H9 (cell line): ENCODE measurements around the gene G6PC2. TPM values are rescaled to one million over a fixed set of nuclear protein-coding genes. Genes with fewer than 3 reads are reported as not detected.
A peak's percentile ranks its signal among the peaks of the same experiment; 100 is the strongest.

Experiments
- DNase-seq: peaks from one replicate; pipeline ENCODE4 v3.0.0-alpha.2; 2017
- H2AFZ ChIP-seq: one replicate; pipeline ENCODE4 v1.6.1; 2013; ENCODE audit warnings: mild to moderate bottlenecking, low read length, control low read depth, moderate library complexity
- H2AK5ac ChIP-seq: 2 replicates; pipeline ENCODE4 v1.6.1; 2013; ENCODE audit warnings: low read length, control low read depth, mixed read lengths; ENCODE audit not compliant: insufficient read length
- H2BK120ac ChIP-seq: one replicate; pipeline ENCODE4 v1.6.1; 2013; ENCODE audit warnings: low read depth, mild to moderate bottlenecking, low read length, control low read depth, inconsistent platforms; ENCODE audit not compliant: poor library complexity, severe bottlenecking
- H2BK12ac ChIP-seq: 2 replicates; pipeline ENCODE4 v1.6.1; 2013; ENCODE audit warnings: low read length, control low read depth, mixed read lengths, low read depth; ENCODE audit not compliant: insufficient read length
- H2BK15ac ChIP-seq: 2 replicates; pipeline ENCODE4 v1.6.1; 2013; ENCODE audit warnings: low read depth, low read length, control low read depth
- H2BK20ac ChIP-seq: one replicate; pipeline ENCODE4 v1.6.1; 2013; ENCODE audit warnings: low read depth, mild to moderate bottlenecking, low read length, control low read depth, inconsistent platforms; ENCODE audit not compliant: poor library complexity, severe bottlenecking
- H2BK5ac ChIP-seq: 2 replicates; pipeline ENCODE4 v1.6.1; 2013; ENCODE audit warnings: low read length, control low read depth, mixed read lengths; ENCODE audit not compliant: insufficient read length
- H3K14ac ChIP-seq: 2 replicates; pipeline ENCODE4 v1.6.1; 2013; ENCODE audit warnings: low read length, control low read depth; ENCODE audit not compliant: insufficient read depth
- H3K18ac ChIP-seq: 2 replicates; pipeline ENCODE4 v1.6.1; 2013; ENCODE audit warnings: low read depth, mild to moderate bottlenecking, mixed read lengths, low read length, control low read depth; ENCODE audit not compliant: insufficient read length
- H3K23ac ChIP-seq: 2 replicates; pipeline ENCODE4 v1.6.1; 2013; ENCODE audit warnings: low read length, control low read depth, mixed read lengths, low read depth; ENCODE audit not compliant: insufficient read length
- H3K23me2 ChIP-seq: 2 replicates; pipeline ENCODE4 v1.6.1; 2013; ENCODE audit warnings: low read depth, mild to moderate bottlenecking, mixed read lengths, low read length, control low read depth; ENCODE audit not compliant: insufficient read length, poor library complexity, severe bottlenecking
- H3K27ac ChIP-seq: 2 replicates; pipeline ENCODE4 v1.5.1; 2013; ENCODE audit warnings: low read length, control low read depth, mixed read lengths, low read depth; ENCODE audit not compliant: insufficient read length
- H3K27me3 ChIP-seq: 2 replicates; pipeline ENCODE4 v1.6.1; 2013; ENCODE audit warnings: low read length, control low read depth, inconsistent platforms; ENCODE audit not compliant: insufficient read depth
- H3K4ac ChIP-seq: 2 replicates; pipeline ENCODE4 v1.6.1; 2013; ENCODE audit warnings: low read depth, mild to moderate bottlenecking, control low read depth, inconsistent platforms, low read length, moderate library complexity
- H3K4me1 ChIP-seq: 2 replicates; pipeline ENCODE4 v1.6.1; 2013; ENCODE audit warnings: low read length, control low read depth, inconsistent platforms; ENCODE audit not compliant: insufficient read depth
- H3K4me2 ChIP-seq: 2 replicates; pipeline ENCODE4 v1.6.1; 2013; ENCODE audit warnings: low read length, control low read depth, mixed read lengths; ENCODE audit not compliant: insufficient read length, insufficient read depth
- H3K56ac ChIP-seq: 2 replicates; pipeline ENCODE4 v1.6.1; 2013; ENCODE audit warnings: low read depth, mild to moderate bottlenecking, mixed read lengths, low read length, control low read depth; ENCODE audit not compliant: insufficient read length
- H3K79me1 ChIP-seq: 2 replicates; pipeline ENCODE4 v1.6.1; 2013; ENCODE audit warnings: low read depth, mild to moderate bottlenecking, moderate library complexity, low read length, control low read depth, inconsistent platforms; ENCODE audit not compliant: insufficient read depth, poor library complexity, severe bottlenecking
- H3K79me2 ChIP-seq: 2 replicates; pipeline ENCODE4 v1.6.1; 2013; ENCODE audit warnings: low read length, control low read depth, inconsistent platforms; ENCODE audit not compliant: insufficient read depth
- H3K9ac ChIP-seq: 2 replicates; pipeline ENCODE4 v1.6.1; 2013; ENCODE audit warnings: low read length, control low read depth, mixed read lengths; ENCODE audit not compliant: insufficient read length; ENCODE audit errors: extremely low read depth
- H3K9me3 ChIP-seq: one replicate; pipeline ENCODE4 v1.6.1; 2013; ENCODE audit warnings: low read depth, low read length, inconsistent platforms; ENCODE audit not compliant: control insufficient read depth
- H3T11ph ChIP-seq: one replicate; pipeline ENCODE4 v1.6.1; 2013; ENCODE audit warnings: mild to moderate bottlenecking, low read length, control low read depth, inconsistent platforms
- H4K20me1 ChIP-seq: one replicate; pipeline ENCODE4 v1.6.1; 2013; ENCODE audit not compliant: control insufficient read depth, insufficient read length, insufficient read depth
- H4K5ac ChIP-seq: 2 replicates; pipeline ENCODE4 v1.6.1; 2013; ENCODE audit warnings: low read depth, mild to moderate bottlenecking, mixed read lengths, low read length, control low read depth; ENCODE audit not compliant: insufficient read length
- H4K8ac ChIP-seq: replicated peaks from 2 replicates; pipeline ENCODE4 v1.6.1; 2013; ENCODE audit warnings: low read length, control low read depth, mixed read lengths, low read depth; ENCODE audit not compliant: insufficient read length
- H4K91ac ChIP-seq: 2 replicates; pipeline ENCODE4 v1.6.1; 2013; ENCODE audit warnings: low read depth, mild to moderate bottlenecking, moderate library complexity, mixed read lengths, low read length, control low read depth; ENCODE audit not compliant: insufficient read length
- H3K27ac Mint-ChIP-seq, 3 experiments: 2 replicates in 2 of 3; 3 replicates in 1 of 3; pipeline ENCODE4 v1.8.0; 2020 to 2021; ENCODE audit warnings: mixed read lengths in 3 of 3, mild to moderate bottlenecking in 1 of 3, moderate library complexity in 1 of 3
- H3K27me3 Mint-ChIP-seq: 2 replicates; pipeline ENCODE4 v1.8.0; 2021; ENCODE audit warnings: low read depth, mild to moderate bottlenecking, moderate library complexity, mixed read lengths
- H3K36me3 Mint-ChIP-seq, 3 experiments: 2 replicates in 2 of 3; 3 replicates in 1 of 3; pipeline ENCODE4 v1.8.0; 2020 to 2021; ENCODE audit warnings: low read depth in 3 of 3, mixed read lengths in 3 of 3; ENCODE audit not compliant: insufficient read depth in 1 of 3
- H3K4me1 Mint-ChIP-seq, 2 experiments: 2 replicates each; pipeline ENCODE4 v1.8.0; 2020; ENCODE audit warnings: mixed read lengths in 2 of 2
- H3K4me3 Mint-ChIP-seq, 2 experiments: 2 replicates in 1 of 2; 3 replicates in 1 of 2; pipeline ENCODE4 v1.8.0; 2020 to 2021; ENCODE audit warnings: mild to moderate bottlenecking in 2 of 2, mixed read lengths in 2 of 2, moderate library complexity in 1 of 2
- H3K9me3 Mint-ChIP-seq, 2 experiments: 2 replicates in 1 of 2; 3 replicates in 1 of 2; pipeline ENCODE4 v1.8.0; 2020; ENCODE audit warnings: mild to moderate bottlenecking in 2 of 2, mixed read lengths in 2 of 2, moderate library complexity in 1 of 2
- WGBS: extraction: QIAGEN DNeasy Blood & Tissue Kit; methylation state at CpG from one replicate; pipeline ENCODE4 v1.1.7; 2013; ENCODE audit warnings: missing lambda C conversion rate, low lambda C conversion rate, mixed read lengths; ENCODE audit not compliant: insufficient read length; ENCODE audit errors: extremely low coverage; 5-methylcytosine and 5-hydroxymethylcytosine counted together
- total RNA-seq: library from RNA; stranded (reverse); gene quantifications from 2 replicates; pipeline ENCODE4 v1.2.1, GENCODE V29; 2021
- TF ChIP-seq, protein P1 (sequence below): fragments of 200-600 bp; sonication (generic); conservative IDR thresholded peaks from 3 replicates; pipeline ENCODE4 v1.8.0; 2021; ENCODE audit warnings: antibody characterized with exemption, mild to moderate bottlenecking

The G6PC2 gene
- total RNA-seq, 1 experiment from 2014 or later = not detected

DNA sequence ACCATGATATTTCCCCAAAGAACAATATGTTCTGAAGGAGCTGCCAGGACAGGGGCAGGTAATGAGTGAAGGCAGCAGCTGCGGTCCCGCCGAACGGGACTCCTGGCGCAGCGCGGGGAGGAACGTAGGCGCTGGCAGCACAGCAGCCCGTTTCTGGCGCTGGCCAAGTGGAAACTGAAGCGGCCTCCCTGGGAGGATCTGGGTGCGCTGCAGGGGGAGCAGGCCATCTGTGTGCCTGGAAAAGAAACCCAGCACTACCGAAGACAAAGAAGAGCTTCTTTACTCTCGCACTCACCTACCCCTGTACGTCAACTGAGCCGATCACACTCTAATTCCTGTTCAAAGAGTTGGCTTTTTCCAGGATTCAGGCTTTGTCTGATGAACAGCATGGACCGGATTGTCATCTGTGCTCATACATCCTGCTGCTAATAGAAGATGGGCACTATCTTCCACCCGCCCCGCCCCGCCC, 11.8 kb downstream of the G6PC2 start:
- H3K9me3 ChIP-seq = no peaks in the 10 kb centered on the region
- H3K14ac ChIP-seq = no peak overlapping the region
- no peak overlapping the region for H2BK120ac ChIP-seq
- H3K79me1 ChIP-seq = no peaks in the 10 kb centered on the region
- H2AFZ ChIP-seq = no peak overlapping the region
- Mint-ChIP-seq H3K27me3 (no peaks in the 10 kb centered on the region; the same call in 1 of the 2 replicates), H3K36me3 (peaks cover 0 to 11% (median 5%) of the 10 kb centered on the region in 3 experiments; a peak in 4 of 7 replicates), H3K9me3 (peaks cover 7 to 9% of the 10 kb centered on the region in 2 experiments), H3K27ac (no peak overlapping the region), H3K4me1 (peaks cover 55 to 58% of the 10 kb centered on the region in 2 experiments), H3K4me3 (peak overlapping the region in 1 of 2 experiments; percentile 21; a peak in 1 of 5 replicates)
- H2BK5ac ChIP-seq = no peak overlapping the region
- H4K20me1 ChIP-seq = no peaks in the 10 kb centered on the region
- H2AK5ac ChIP-seq = no peak overlapping the region
- H2BK12ac ChIP-seq = no peak overlapping the region
- no peaks in the 10 kb centered on the region; the same call in 1 of the 2 replicates for H3K27me3 ChIP-seq
- no peak overlapping the region for H3K4ac ChIP-seq
- no CpG with 5 or more reads among the region's 21 CpGs for WGBS
- H3K79me2 ChIP-seq = no peaks in the 10 kb centered on the region
- no peak overlapping the region for H3K23ac ChIP-seq
- H4K91ac ChIP-seq = no peak overlapping the region
- H3K23me2 ChIP-seq = no peaks in the 10 kb centered on the region
- no peak overlapping the region for H3K27ac ChIP-seq
- no peak overlapping the region for H4K5ac ChIP-seq
- H3K56ac ChIP-seq = no peak overlapping the region
- H3K4me1 ChIP-seq = peaks cover 17% of the 10 kb centered on the region
- no peak overlapping the region for H3K18ac ChIP-seq
- H2BK20ac ChIP-seq = no peak overlapping the region
- TF ChIP-seq, protein P1, sequence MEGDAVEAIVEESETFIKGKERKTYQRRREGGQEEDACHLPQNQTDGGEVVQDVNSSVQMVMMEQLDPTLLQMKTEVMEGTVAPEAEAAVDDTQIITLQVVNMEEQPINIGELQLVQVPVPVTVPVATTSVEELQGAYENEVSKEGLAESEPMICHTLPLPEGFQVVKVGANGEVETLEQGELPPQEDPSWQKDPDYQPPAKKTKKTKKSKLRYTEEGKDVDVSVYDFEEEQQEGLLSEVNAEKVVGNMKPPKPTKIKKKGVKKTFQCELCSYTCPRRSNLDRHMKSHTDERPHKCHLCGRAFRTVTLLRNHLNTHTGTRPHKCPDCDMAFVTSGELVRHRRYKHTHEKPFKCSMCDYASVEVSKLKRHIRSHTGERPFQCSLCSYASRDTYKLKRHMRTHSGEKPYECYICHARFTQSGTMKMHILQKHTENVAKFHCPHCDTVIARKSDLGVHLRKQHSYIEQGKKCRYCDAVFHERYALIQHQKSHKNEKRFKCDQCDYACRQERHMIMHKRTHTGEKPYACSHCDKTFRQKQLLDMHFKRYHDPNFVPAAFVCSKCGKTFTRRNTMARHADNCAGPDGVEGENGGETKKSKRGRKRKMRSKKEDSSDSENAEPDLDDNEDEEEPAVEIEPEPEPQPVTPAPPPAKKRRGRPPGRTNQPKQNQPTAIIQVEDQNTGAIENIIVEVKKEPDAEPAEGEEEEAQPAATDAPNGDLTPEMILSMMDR = no peak
- peak; percentile 64 for DNase-seq
- peak overlapping the region; percentile 39 for H3K4me2 ChIP-seq
- H2BK15ac ChIP-seq = no peak overlapping the region
- no peak overlapping the region for H4K8ac ChIP-seq
- no peak overlapping the region for H3T11ph ChIP-seq
- no peak overlapping the region for H3K9ac ChIP-seq
